Caco-2 (cell line): ENCODE data around the gene TADA2B. TPM values are rescaled to one million over a fixed set of nuclear protein-coding genes. Genes with fewer than 3 reads are reported as not detected.

Source experiments
- BruUV-seq: library from RNA; stranded (reverse); fragments of 400-500 nt; replicated peaks from 2 replicates; lab custom pipeline; 2021; lab: Mats Ljungman, UMichigan
- CTCF ChIA-PET: fragments of 300-600 bp; sonication (Branson Sonifier 250); formaldehyde crosslinking; loops from one replicate; lab custom pipeline; 2022; ENCODE audit warnings: antibody characterized with exemption; lab: Charles Lee
- POLR2A ChIA-PET: fragments of 300-600 bp; sonication (Branson Sonifier 250); formaldehyde crosslinking; loops from one replicate; lab custom pipeline; 2022; ENCODE audit warnings: antibody characterized with exemption; lab: Charles Lee
- DNase-seq, 2 experiments: peaks; one replicate each; pipeline versions ENCODE4 v3.0.0 to v3.0.0-alpha.2; 2020 to 2022
- H3K27me3 ChIP-seq: replicated peaks from 2 replicates; pipeline ENCODE4 v1.6.0; 2011; ENCODE audit warnings: low read length; ENCODE audit not compliant: control insufficient read depth, insufficient read depth
- H3K36me3 ChIP-seq: 2 replicates; pipeline ENCODE4 v1.5.1; 2011; ENCODE audit warnings: low read length; ENCODE audit not compliant: control insufficient read depth, insufficient read depth
- H3K4me1 ChIP-seq: fragments of 250-450 bp; sonication (Bioruptor Pico); 2 replicates; pipeline ENCODE4 v1.5.1; 2020; ENCODE audit warnings: mild to moderate bottlenecking
- H3K4me3 ChIP-seq: 2 replicates; pipeline ENCODE4 v1.5.1; 2011; ENCODE audit warnings: low read depth, mild to moderate bottlenecking, control low read depth, low read length
- H3K9me3 ChIP-seq: fragments of 250-450 bp; sonication (Bioruptor Pico); 2 replicates; pipeline ENCODE4 v1.5.1; 2020; ENCODE audit warnings: mild to moderate bottlenecking, moderate library complexity
- H3K27ac Mint-ChIP-seq: one replicate; pipeline ENCODE4 v1.8.0; 2022; ENCODE audit warnings: mixed read lengths; ENCODE audit not compliant: unreplicated experiment
- H3K27me3 Mint-ChIP-seq: one replicate; pipeline ENCODE4 v1.8.0; 2022; ENCODE audit warnings: mixed read lengths; ENCODE audit not compliant: insufficient read depth, unreplicated experiment
- H3K36me3 Mint-ChIP-seq: one replicate; pipeline ENCODE4 v1.8.0; 2022; ENCODE audit warnings: mild to moderate bottlenecking, mixed read lengths; ENCODE audit not compliant: insufficient read depth, unreplicated experiment
- H3K4me1 Mint-ChIP-seq: one replicate; pipeline ENCODE4 v1.8.0; 2022; ENCODE audit warnings: low read depth, mixed read lengths; ENCODE audit not compliant: unreplicated experiment
- H3K4me3 Mint-ChIP-seq: one replicate; pipeline ENCODE4 v1.8.0; 2022; ENCODE audit warnings: mild to moderate bottlenecking, moderate library complexity, mixed read lengths; ENCODE audit not compliant: unreplicated experiment
- H3K9me3 Mint-ChIP-seq: one replicate; pipeline ENCODE4 v1.8.0; 2022; ENCODE audit warnings: mixed read lengths; ENCODE audit not compliant: unreplicated experiment
- CTCF ChIP-seq, 2 experiments: fragments of 200-600 bp in 1 of 2; IDR thresholded peaks; 1 replicate in 1 of 2; 2 replicates in 1 of 2; pipeline versions ENCODE4 v1.5.1 to v1.8.0; 2011 to 2022; ENCODE audit warnings: antibody characterized with exemption in 1 of 2, control low read depth in 1 of 2, inconsistent platforms in 1 of 2, low read depth in 1 of 2, low read length in 1 of 2, mild to moderate bottlenecking in 1 of 2, moderate library complexity in 1 of 2; ENCODE audit not compliant: insufficient read depth in 1 of 2, severe bottlenecking in 1 of 2, unreplicated experiment in 1 of 2
- intact Hi-C: fragments of 100-400 bp; cut with micrococcal nuclease; formaldehyde crosslinking; loops from one replicate; pipeline ENCODE4 v1.10.0; 2022; ENCODE audit not compliant: unreplicated experiment
- total RNA-seq: library from RNA; stranded (reverse); gene quantifications from 2 replicates; pipeline ENCODE4 v1.2.3, GENCODE V29; 2022

Gene TADA2B
- total RNA-seq, 1 experiment from 2014 or later, result 21.8 TPM

GRCh38 chr4:7009564-7009963 is 33.6 kb upstream of the TADA2B start:
- Mint-ChIP-seq H3K36me3 (peaks cover 88% of the 10 kb centered on the region), H3K4me1 (peaks cover 21% of the 10 kb centered on the region), H3K4me3 (no peak overlapping the region), H3K27me3 (no peaks in the 10 kb centered on the region), H3K9me3 (no peaks in the 10 kb centered on the region), H3K27ac (no peak overlapping the region)
- no peaks in the 10 kb centered on the region for H3K9me3 ChIP-seq
- no peaks in the 10 kb centered on the region for H3K27me3 ChIP-seq
- H3K4me3 ChIP-seq, result no peak overlapping the region
- POLR2A ChIA-PET, result no interaction called here
- no peak for TF ChIP-seq CTCF (IDR thresholded peaks at IDR 0.05; ENCODE audit: insufficient read depth in 1 of 2, low read depth in 1 of 2, low read length in 1 of 2, severe bottlenecking in 1 of 2, unreplicated experiment in 1 of 2)
- DNase-seq, result no peak
- intact Hi-C loops, result loop anchor here (2.0 kb wide), 1 partner anchor 23 kb away; no protein-coding TSS in a partner anchor
- peaks cover 12% of the 10 kb centered on the region for H3K4me1 ChIP-seq
- peaks cover 1% of the 10 kb centered on the region for H3K36me3 ChIP-seq
- BruUV-seq, result no TSS peak
- CTCF ChIA-PET, result no interaction called here

GRCh38 chr4:7013175-7013574 is 30.0 kb upstream of the TADA2B start:
- no peak overlapping the region for H3K4me3 ChIP-seq
- peaks cover 96% of the 10 kb centered on the region for H3K36me3 Mint-ChIP-seq
- ChIA-PET CTCF (no interaction called here), POLR2A (no interaction called here)
- intact Hi-C loops, result no loop called here
- no peak overlapping the region for H3K4me3 Mint-ChIP-seq
- DNase-seq, result no peak
- no peaks in the 10 kb centered on the region for H3K9me3 Mint-ChIP-seq
- no peaks in the 10 kb centered on the region for H3K27me3 ChIP-seq
- H3K27me3 Mint-ChIP-seq, result no peaks in the 10 kb centered on the region
- H3K27ac Mint-ChIP-seq, result no peak overlapping the region
- H3K9me3 ChIP-seq, result no peaks in the 10 kb centered on the region
- H3K36me3 ChIP-seq, result peaks cover 4% of the 10 kb centered on the region
- no peak for TF ChIP-seq CTCF (IDR thresholded peaks at IDR 0.05; ENCODE audit: insufficient read depth in 1 of 2, low read depth in 1 of 2, low read length in 1 of 2, severe bottlenecking in 1 of 2, unreplicated experiment in 1 of 2)
- BruUV-seq, result no TSS peak
- H3K4me1 Mint-ChIP-seq, result peaks cover 11% of the 10 kb centered on the region
- H3K4me1 ChIP-seq, result no peaks in the 10 kb centered on the region; the same call in 1 of the 2 replicates

- peaks cover 7% of the 10 kb centered on the region for H3K4me1 Mint-ChIP-seq
- Histone ChIP-seq H3K9me3 (no peaks in the 10 kb centered on the region), H3K4me3 (no peak overlapping the region), H3K27me3 (no peaks in the 10 kb centered on the region), H3K4me1 (no peaks in the 10 kb centered on the region; the same call in 1 of the 2 replicates), H3K36me3 (peaks cover 4% of the 10 kb centered on the region; the same call in 1 of the 2 replicates)
- H3K27ac Mint-ChIP-seq, result peak overlapping the region; percentile 46
- DNase-seq, result no peak
- no peaks in the 10 kb centered on the region for H3K9me3 Mint-ChIP-seq
- ChIA-PET CTCF (no interaction called here), POLR2A (no interaction called here)
- H3K27me3 Mint-ChIP-seq, result no peaks in the 10 kb centered on the region
- peaks cover 93% of the 10 kb centered on the region for H3K36me3 Mint-ChIP-seq
- BruUV-seq, result no TSS peak
- no peak overlapping the region for H3K4me3 Mint-ChIP-seq
- intact Hi-C loops, result no loop called here
- no peak for TF ChIP-seq CTCF (IDR thresholded peaks at IDR 0.05; ENCODE audit: insufficient read depth in 1 of 2, low read depth in 1 of 2, low read length in 1 of 2, severe bottlenecking in 1 of 2, unreplicated experiment in 1 of 2)
Observed at GRCh38 chr4:7014815-7015214, 28.4 kb upstream of the TADA2B start.
